MM.1S (cell line): ENCODE results near the gene S100A11.

ENCODE experiments used
- CTCF ChIP-seq: fragments of 300-600 bp; sonication (generic); IDR thresholded peaks from 2 replicates; pipeline ENCODE4 v1.5.1; 2016; ENCODE audit warnings: antibody characterized with exemption, low read length, mixed read lengths
- EZH2 ChIP-seq: fragments of 300-600 bp; sonication (generic); optimal IDR thresholded peaks from 2 replicates; pipeline ENCODE3; 2017; ENCODE audit warnings: low read depth, mild to moderate bottlenecking, antibody characterized with exemption, low read length, mixed read lengths

GRCh38 chr1:151985270-151985669 lies 51.5 kb downstream of the S100A11 start:
- no peak for TF ChIP-seq CTCF
- no peak for TF ChIP-seq EZH2
